ENCODE results near the gene NR4A1. TPM values are rescaled to one million over a fixed set of nuclear protein-coding genes. Genes with fewer than 3 reads are reported as not detected.

The NR4A1 gene
- total and polyA plus RNA-seq, 2 of the 13 experiments (the other 11 are each of a cell fraction or from before 2014, with no cell fraction given): 5.7 to 15.2 TPM

GRCh38 chr12:52023182-52023975, 27.9 kb upstream of the NR4A1 start (continued):
- 0 out of 2 replicates have a peak, but pooled peaks have one; percentile 60 for TF ChIP-seq ZNF280B (CRISPR knock-in tag; IDR thresholded peaks at IDR 0.05; ENCODE audit: borderline replicate concordance)
- no peak for TF ChIP-seq SOX13 (IDR thresholded peaks at IDR 0.05)
- no peak for TF ChIP-seq SOX13 (CRISPR knock-in tag; conservative IDR thresholded peaks at IDR 0.05 in 1 of 2, IDR thresholded peaks at IDR 0.05 in 1 of 2)
- peak; percentile 77; the same call in 1 of the 2 replicates for TF ChIP-seq SMAD1 (CRISPR knock-in tag; IDR thresholded peaks at IDR 0.05; ENCODE audit: borderline replicate concordance, low read depth)
- TF ChIP-seq MXI1 (IDR thresholded peaks at IDR 0.05; ENCODE audit: borderline replicate concordance, low read depth, low read length): peak; percentile 28; the same call in 1 of the 3 replicates
- TF ChIP-seq KDM3A (CRISPR knock-in tag; IDR thresholded peaks at IDR 0.05; ENCODE audit: low read depth): peak; percentile 37; the same call in 1 of the 2 replicates
- TF ChIP-seq EZH2 (conservative IDR thresholded peaks at IDR 0.05; ENCODE audit: low read depth, low read length): no peak
- peak; percentile 45 for TF ChIP-seq ZNF263 (CRISPR knock-in tag; IDR thresholded peaks at IDR 0.05)
- TF ChIP-seq ZNF513 (CRISPR knock-in tag; conservative IDR thresholded peaks at IDR 0.05): no peak
- no peak for TF ChIP-seq ZKSCAN5 (CRISPR knock-in tag; IDR thresholded peaks at IDR 0.05)
- TF ChIP-seq ZFY (CRISPR knock-in tag; IDR thresholded peaks at IDR 0.05): peak; percentile 52
- no peak for TF ChIP-seq ZNF75D (CRISPR knock-in tag; IDR thresholded peaks at IDR 0.05; ENCODE audit: borderline replicate concordance)
- TF ChIP-seq ZNF710 (CRISPR knock-in tag; IDR thresholded peaks at IDR 0.05; ENCODE audit: borderline replicate concordance): no peak
- TF ChIP-seq ZIK1 (CRISPR knock-in tag; IDR thresholded peaks at IDR 0.05; ENCODE audit: borderline replicate concordance, low read depth): peak; percentile 28; the same call in 1 of the 2 replicates
- TF ChIP-seq ZNF530 (CRISPR knock-in tag; IDR thresholded peaks at IDR 0.05; ENCODE audit: low read depth): no peak
- 0 out of 2 replicates have a peak, but pooled peaks have one; percentile 33 for TF ChIP-seq HINFP (CRISPR knock-in tag; IDR thresholded peaks at IDR 0.05; ENCODE audit: low read depth)
- peak; percentile 31; the same call in 1 of the 2 replicates for TF ChIP-seq ZSCAN5A (CRISPR knock-in tag; IDR thresholded peaks at IDR 0.05; ENCODE audit: borderline replicate concordance)
- no peak for TF ChIP-seq HOXA3 (CRISPR knock-in tag; IDR thresholded peaks at IDR 0.05)
- peak; percentile 48; the same call in 1 of the 2 replicates for TF ChIP-seq ZBTB20 (CRISPR knock-in tag; IDR thresholded peaks at IDR 0.05; ENCODE audit: borderline replicate concordance, low read depth)
- no peak for TF ChIP-seq ZNF562 (CRISPR knock-in tag; IDR thresholded peaks at IDR 0.05; ENCODE audit: borderline replicate concordance)

All from HepG2 (cell line).